Measurements from ENCODE around the gene CNNM2.
"Not testable (repeated sequence)": the region's sequence is repeated elsewhere in the genome, so short reads cannot be mapped to it uniquely, and the experiment has no call there.

The CNNM2 gene

GRCh38 chr10:102960157-102960556 lies 42.1 kb downstream of the CNNM2 start:
- intact Hi-C loops (cut with DNase I), result no loop called here
- no peak for DNase-seq

DNA sequence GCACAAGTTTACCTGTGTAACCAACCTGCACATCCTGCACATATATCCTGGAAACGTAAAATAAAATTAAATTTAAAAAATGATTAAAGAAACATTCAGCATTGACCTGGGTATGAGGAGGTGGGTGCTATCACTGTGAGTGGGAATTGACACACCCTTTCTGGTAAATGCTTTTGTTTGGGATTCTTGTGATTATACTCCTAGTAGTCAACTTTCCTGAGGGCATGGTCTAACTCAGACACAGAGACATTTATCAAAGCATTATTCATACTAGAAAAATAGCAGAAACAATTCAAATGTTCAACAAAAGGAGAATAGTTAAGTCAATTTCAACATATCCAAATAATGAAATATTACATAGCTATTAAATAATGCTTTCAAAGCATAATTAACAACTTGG lies 44.2 kb downstream of the CNNM2 start:
- intact Hi-C loops (cut with DNase I), result no loop called here
- no peak for DNase-seq

DNA sequence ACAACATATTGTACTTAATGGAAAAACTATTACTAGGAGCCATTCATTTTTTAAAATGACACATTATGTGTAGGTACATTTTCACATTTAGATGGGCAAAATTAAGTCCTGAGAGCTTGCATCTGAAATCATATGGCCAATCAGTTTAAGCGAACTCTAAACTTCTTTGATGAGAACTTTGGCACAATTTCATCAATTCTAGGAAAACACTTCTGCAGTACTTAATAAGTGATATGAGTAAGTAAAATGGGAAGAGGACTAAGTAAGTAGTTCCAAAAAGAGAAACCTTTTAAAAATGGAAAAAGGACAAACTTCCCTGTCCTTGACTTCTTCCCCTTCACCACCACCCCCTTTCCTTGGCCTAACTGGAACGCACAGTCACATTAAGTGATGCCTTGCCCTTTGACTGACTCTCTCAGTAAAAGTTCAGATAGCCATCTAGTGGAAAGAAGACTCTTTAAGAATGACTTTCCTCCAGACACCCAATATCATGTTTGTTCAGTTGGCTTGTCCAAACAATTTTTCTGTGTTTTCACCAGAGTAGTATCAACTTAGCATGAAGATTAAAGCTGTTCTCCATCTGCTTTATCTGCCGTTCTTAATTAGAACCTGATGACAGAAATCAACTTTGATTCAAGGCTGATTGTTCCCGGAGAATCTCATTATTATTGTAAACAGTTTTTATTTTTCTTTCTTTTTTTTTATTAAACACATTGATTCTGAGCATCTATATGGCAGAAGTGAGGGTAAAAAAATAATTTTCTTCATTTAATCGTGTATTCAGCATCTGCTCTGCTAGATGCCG lies 45.1 kb downstream of the CNNM2 start:
- DNase-seq, result no peak
- intact Hi-C loops (cut with DNase I), result no loop called here

- intact Hi-C loops (cut with DNase I), result no loop called here
- no peak for DNase-seq
Observed at GRCh38 chr10:102963756-102964025, 45.6 kb downstream of the CNNM2 start.

- DNase-seq; intact Hi-C loops (cut with DNase I): not testable (repeated sequence)
Observed at GRCh38 chr10:102964064-102964463, 46.0 kb downstream of the CNNM2 start.

- intact Hi-C loops (cut with DNase I), result no loop called here
- no peak for DNase-seq
Observed at GRCh38 chr10:102964713-102965112, 46.6 kb downstream of the CNNM2 start.

- intact Hi-C loops (cut with DNase I), result no loop called here
- DNase-seq, result no peak
Observed at GRCh38 chr10:102965311-102965851, 47.3 kb downstream of the CNNM2 start.

DNA sequence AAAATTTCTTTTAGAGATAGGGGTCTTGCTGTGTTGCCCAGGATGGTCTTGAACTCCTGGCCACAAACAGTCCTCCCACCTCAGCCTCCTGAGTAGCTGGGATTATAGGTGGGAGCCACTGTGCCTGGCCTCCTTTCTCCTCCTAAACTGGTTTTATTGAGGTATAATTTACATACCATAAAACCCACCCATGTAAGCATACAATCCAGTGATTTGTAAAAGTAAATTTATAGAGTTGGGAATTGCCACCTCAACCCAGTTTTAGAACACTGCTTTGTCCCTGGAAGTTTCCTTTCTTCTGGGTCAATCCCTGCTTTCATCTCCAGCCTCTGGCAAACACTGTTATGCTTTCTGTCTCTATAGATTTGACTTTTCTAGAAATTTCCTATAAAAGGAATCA lies 49.0 kb downstream of the CNNM2 start:
- DNase-seq, result no peak
- intact Hi-C loops (cut with DNase I), result no loop called here

GRCh38 chr10:102970562-102971340 lies 52.7 kb downstream of the CNNM2 start:
- DNase-seq, result no peak
- intact Hi-C loops (cut with DNase I), result no loop called here

GRCh38 chr10:102975483-102976379 lies 57.6 kb downstream of the CNNM2 start:
- intact Hi-C loops (cut with DNase I), result no loop called here
- no peak for DNase-seq

DNA sequence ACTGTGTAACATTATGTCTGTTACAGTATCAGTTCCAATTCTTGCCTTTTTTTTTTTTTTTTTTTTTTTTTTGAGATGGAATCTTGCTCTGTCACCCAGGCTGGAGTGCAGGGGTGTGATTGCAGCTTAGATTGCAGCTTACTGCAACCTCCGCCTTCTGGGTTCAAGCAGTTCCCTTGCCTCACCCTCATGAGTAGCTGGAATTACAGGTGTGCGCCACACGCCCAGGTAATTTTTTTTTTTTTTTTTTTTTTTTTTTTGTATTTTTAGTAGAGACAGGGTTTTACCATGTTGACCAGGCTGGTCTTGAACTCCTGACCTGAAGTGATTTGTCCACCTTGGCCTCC lies 58.3 kb downstream of the CNNM2 start:
- peak in 33 of 42 donors; percentile 4 to 77 (median 39) for DNase-seq

GRCh38 chr10:102982296-102982695 lies 64.2 kb downstream of the CNNM2 start:
- intact Hi-C loops (cut with DNase I), result no loop called here
- DNase-seq, result no peak

More for the DNA sequence above, 58.3 kb downstream of the CNNM2 start:
- intact Hi-C loops (cut with DNase I), result not testable (repeated sequence)

DNA sequence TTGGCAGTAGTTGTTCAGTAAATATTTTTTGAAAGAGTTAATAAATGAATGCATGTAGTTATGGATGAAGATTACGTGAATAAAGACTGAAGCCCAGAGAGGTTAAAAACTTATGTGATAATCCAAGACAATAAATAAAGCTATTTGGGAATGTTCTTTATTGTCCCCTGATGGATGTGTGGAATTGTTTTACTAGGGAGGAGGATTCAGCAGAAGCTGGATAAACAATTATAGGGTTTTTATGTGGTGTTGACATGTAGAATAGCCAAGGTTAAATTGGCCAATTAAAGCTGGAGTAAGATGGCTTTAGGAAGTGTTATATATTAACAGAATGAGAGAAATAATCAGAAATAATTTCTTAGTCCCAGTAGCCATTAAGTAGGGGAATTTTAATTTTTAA lies 66.0 kb downstream of the CNNM2 start:
- intact Hi-C loops (cut with DNase I), result no loop called here
- DNase-seq, result no peak

GRCh38 chr10:102985811-102986210 lies 67.7 kb downstream of the CNNM2 start:
- no peak for DNase-seq
- intact Hi-C loops (cut with DNase I), result no loop called here

DNA sequence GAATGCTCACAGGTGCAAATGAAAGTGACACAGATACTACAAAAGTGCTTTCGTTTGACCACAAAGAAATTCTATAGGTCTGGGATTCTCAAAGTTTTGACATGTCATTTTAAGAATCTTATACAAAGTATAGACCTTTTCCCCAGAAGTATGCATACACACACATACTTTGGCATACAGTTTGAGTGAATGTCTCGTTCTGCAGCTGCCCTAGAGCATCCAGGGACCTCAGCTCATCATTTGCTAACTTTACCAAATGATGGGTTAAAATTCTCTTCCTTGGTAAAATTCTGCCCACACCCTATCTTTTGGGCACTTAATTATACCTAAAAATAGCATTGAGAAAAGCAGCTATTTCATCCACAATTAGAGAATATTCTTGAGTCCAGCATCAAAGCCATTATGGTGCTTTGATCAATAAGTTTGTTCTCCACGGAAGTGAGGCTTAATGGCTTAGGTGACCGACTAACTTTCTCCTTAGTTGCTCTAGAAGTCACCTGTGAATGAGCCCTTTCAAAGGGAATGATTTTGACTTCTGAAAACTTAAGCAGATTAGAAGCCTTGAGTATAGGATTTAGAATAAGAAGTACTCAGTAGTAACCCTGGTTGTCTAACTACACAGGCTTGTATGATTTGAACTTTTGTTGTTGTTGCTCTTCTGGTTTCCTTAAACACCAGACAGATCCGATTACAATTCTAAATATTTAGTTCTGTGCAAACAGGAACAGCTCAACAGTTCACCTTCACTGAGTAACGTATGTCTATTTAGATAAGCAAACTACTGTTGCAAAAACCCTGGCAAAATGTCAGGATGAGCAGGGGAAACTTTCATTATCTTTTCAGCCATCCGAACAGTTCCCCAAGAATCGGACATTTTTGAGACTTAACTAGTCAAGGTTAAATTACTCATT lies 70.6 kb downstream of the CNNM2 start:
- intact Hi-C loops (cut with DNase I), result no loop called here
- DNase-seq, result no peak

DNA sequence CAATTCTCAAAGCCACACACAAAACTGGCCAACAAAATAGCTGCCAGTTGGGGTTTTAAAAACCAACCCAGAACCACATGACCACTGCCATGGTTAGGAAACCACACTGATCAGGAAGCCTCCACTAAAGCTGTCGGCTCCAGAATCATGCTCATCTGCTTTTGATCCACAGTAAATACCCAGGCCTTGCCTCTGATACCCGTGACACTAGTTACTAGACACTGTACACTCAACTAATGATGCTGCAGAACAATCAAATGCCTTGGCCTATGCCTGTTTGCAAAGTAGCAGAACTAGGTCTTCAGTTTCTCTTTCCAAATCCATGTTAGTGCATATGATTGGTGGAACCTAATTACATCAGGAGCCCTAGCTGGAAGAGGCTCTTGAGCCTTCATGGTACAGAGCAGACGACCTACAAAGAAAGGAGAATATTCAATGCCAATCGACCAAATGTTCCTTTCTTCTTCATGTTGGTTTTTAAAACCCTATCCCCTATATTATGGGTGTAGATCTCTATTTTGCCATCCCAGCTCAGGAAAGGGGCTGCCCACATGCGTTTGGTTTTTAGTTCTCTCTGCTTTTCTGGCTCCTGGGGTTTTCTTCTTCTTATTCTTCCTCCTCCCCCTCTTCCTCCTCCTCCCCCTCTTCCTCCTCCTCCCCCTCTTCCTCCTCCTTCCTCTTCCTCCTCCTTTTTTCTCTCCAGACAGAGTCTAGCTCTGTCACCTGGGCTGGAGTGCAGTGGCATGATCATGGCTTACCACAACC lies 76.6 kb downstream of the CNNM2 start:
- intact Hi-C loops (cut with DNase I), result no loop called here
- no peak for DNase-seq

GRCh38 chr10:102996876-102997275 lies 78.8 kb downstream of the CNNM2 start:
- intact Hi-C loops (cut with DNase I), result no loop called here
- DNase-seq, result no peak

- no peak for DNase-seq
- intact Hi-C loops (cut with DNase I), result no loop called here
Observed at GRCh38 chr10:102997998-102998397, 79.9 kb downstream of the CNNM2 start.

Data from head of caudate nucleus (tissue), 42 donors.